ENCODE measurements around the gene ZNF256.

The ZNF256 gene

DNA sequence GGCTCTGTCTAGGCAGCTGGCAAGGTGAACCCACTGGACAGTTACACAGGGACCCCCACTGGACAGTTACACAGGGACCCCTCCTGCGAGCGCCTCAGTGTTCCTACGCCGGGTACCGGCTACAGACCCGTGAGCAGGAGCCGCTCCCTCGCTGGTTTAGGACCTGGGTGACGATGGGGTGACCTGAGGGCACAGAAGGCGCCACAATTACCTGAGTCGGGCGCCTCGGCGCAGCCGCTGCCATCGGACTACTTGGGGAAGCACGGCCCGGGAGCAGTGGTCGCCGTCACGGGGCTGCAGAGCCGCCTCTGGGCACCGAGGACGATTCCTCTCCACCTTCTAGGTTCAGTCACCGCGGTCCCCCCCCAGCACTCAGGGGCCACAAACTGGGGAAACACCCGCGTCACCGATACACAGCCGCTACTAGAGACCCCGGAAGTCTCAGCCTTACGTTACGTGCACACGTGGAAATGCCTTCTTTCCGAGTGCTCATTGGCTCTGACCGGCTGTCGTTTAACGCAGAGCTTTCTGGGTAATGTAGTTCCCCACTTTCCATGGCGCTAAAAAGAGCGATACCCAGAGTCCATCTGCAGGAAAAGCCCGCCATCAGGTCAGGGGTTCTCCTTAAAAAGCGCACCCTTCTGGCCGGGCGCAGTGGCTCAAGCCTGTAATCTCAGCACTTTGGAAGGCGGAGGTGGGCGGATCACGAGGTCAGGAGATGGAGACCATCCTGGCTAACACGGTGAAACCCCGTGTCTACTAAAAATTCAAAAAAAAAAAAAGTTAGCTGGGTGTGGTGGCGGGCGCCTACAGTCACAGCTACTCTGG is 31.1 kb downstream of the ZNF256 start, which contains the start of gene ZNF417 (continued):
- TF ChIP-seq, protein P1, sequence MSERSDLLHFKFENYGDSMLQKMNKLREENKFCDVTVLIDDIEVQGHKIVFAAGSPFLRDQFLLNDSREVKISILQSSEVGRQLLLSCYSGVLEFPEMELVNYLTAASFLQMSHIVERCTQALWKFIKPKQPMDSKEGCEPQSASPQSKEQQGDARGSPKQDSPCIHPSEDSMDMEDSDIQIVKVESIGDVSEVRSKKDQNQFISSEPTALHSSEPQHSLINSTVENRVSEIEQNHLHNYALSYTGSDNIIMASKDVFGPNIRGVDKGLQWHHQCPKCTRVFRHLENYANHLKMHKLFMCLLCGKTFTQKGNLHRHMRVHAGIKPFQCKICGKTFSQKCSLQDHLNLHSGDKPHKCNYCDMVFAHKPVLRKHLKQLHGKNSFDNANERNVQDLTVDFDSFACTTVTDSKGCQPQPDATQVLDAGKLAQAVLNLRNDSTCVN (tag by site-specific recombination; optimal IDR thresholded peaks at IDR 0.05), result peak; percentile 56
- TF ChIP-seq ZNF76 (tag by site-specific recombination; IDR thresholded peaks at IDR 0.05; ENCODE audit: borderline replicate concordance, low read depth) (peak; percentile 96), EGR2 (tag by site-specific recombination; IDR thresholded peaks at IDR 0.05; ENCODE audit: low read depth) (peak; percentile 80), SP7 (tag by site-specific recombination; IDR thresholded peaks at IDR 0.05) (0 out of 2 replicates have a peak, but pooled peaks have one; percentile 56), KLF8 (tag by site-specific recombination; IDR thresholded peaks at IDR 0.05) (peak; percentile 47; the same call in 1 of the 2 replicates)
- TF ChIP-seq, protein P2, sequence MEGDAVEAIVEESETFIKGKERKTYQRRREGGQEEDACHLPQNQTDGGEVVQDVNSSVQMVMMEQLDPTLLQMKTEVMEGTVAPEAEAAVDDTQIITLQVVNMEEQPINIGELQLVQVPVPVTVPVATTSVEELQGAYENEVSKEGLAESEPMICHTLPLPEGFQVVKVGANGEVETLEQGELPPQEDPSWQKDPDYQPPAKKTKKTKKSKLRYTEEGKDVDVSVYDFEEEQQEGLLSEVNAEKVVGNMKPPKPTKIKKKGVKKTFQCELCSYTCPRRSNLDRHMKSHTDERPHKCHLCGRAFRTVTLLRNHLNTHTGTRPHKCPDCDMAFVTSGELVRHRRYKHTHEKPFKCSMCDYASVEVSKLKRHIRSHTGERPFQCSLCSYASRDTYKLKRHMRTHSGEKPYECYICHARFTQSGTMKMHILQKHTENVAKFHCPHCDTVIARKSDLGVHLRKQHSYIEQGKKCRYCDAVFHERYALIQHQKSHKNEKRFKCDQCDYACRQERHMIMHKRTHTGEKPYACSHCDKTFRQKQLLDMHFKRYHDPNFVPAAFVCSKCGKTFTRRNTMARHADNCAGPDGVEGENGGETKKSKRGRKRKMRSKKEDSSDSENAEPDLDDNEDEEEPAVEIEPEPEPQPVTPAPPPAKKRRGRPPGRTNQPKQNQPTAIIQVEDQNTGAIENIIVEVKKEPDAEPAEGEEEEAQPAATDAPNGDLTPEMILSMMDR (tag by site-specific recombination; IDR thresholded peaks at IDR 0.05), result peak; percentile 77; the same call in 1 of the 2 replicates
- TF ChIP-seq, protein P3, sequence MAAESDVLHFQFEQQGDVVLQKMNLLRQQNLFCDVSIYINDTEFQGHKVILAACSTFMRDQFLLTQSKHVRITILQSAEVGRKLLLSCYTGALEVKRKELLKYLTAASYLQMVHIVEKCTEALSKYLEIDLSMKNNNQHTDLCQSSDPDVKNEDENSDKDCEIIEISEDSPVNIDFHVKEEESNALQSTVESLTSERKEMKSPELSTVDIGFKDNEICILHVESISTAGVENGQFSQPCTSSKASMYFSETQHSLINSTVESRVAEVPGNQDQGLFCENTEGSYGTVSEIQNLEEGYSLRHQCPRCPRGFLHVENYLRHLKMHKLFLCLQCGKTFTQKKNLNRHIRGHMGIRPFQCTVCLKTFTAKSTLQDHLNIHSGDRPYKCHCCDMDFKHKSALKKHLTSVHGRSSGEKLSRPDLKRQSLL (tag by site-specific recombination; IDR thresholded peaks at IDR 0.05), result peak; percentile 69; the same call in 1 of the 2 replicates

DNA sequence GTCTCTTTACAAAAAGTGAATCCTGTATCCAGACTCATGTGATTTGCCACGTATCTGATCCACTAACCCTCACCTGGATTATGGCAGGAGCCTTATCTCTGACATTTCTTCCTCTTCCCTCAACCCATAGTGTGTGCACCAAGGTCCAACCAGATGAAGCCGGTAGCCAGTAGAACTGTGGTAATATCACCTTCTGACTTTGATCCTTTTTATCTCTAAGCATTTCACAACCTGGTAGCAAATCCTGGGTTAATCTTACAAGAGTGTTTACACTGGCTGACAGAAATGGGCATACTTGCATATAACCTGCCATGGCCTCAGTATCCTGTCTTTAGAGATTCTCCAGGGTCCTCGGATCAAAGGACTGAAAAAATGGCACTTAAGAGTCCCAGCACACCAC is 33.0 kb downstream of the ZNF256 start:
- POLR2A ChIA-PET, result no interaction called here

DNA sequence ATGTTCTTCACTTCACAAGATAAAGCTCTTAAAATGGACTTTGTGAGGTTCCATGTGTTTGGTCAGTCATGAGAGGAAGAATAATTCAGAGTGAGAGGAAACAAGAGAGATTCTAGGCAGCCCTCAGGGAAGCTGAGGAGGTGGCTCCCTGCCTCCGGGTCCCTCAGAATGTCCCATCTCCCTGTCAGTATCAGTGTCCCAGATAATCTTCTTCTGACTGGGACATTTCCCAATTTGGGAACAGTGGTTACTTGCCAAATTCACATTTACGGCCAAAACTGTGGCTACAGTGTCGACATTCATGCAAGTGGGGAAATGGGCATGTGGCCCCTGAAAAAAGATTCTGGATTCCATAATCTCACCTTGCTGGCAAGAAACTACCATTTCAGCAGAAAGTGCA is 40.1 kb downstream of the ZNF256 start:
- ChIA-PET CTCF (interaction anchor here (0.6 to 0.9 kb wide), 3 partner anchors 8 to 306 kb away, joined by 3 to 4 read pairs (median 3); no protein-coding TSS in a partner anchor), POLR2A (interaction anchor here (0.6 kb wide), 1 partner anchor 1593 kb away, joined by 10 read pairs; the partner anchor contains the start of gene ZSCAN5A)
- peaks cover 29 to 51% of the 10 kb centered on the region in 2 experiments for H3K36me3 ChIP-seq (ENCODE audit: control insufficient read depth in 2 of 2, insufficient read depth in 1 of 2, low read length in 2 of 2)
- no peak overlapping the region for H3K4me3 ChIP-seq (ENCODE audit: low read depth, low read length)
- no peaks in the 10 kb centered on the region; the same call in none of the 2 replicates for H3K9me3 ChIP-seq (ENCODE audit: control insufficient read depth, insufficient read depth, low read depth, low read length)
- H3K27ac ChIP-seq (ENCODE audit: extremely low read depth, low read depth, low read length), result no peak overlapping the region
- H3K4me1 ChIP-seq (ENCODE audit: control insufficient read depth, insufficient read depth, low read length), result no peaks in the 10 kb centered on the region
- TF ChIP-seq ZNF140 (tag by site-specific recombination; IDR thresholded peaks at IDR 0.05) (no peak), ZNF76 (tag by site-specific recombination; IDR thresholded peaks at IDR 0.05; ENCODE audit: borderline replicate concordance, low read depth) (no peak), ZNF174 (tag by site-specific recombination; IDR thresholded peaks at IDR 0.05) (no peak), ZNF10 (tag by site-specific recombination; IDR thresholded peaks at IDR 0.05) (no peak), ZNF560 (tag by site-specific recombination; IDR thresholded peaks at IDR 0.05; ENCODE audit: borderline replicate concordance) (no peak), ZBTB48 (tag by site-specific recombination; IDR thresholded peaks at IDR 0.05) (no peak), ZNF292 (tag by site-specific recombination; IDR thresholded peaks at IDR 0.05; ENCODE audit: borderline replicate concordance, low read depth) (no peak), ZNF404 (tag by site-specific recombination; IDR thresholded peaks at IDR 0.05) (no peak)
- TF ChIP-seq, protein P4, sequence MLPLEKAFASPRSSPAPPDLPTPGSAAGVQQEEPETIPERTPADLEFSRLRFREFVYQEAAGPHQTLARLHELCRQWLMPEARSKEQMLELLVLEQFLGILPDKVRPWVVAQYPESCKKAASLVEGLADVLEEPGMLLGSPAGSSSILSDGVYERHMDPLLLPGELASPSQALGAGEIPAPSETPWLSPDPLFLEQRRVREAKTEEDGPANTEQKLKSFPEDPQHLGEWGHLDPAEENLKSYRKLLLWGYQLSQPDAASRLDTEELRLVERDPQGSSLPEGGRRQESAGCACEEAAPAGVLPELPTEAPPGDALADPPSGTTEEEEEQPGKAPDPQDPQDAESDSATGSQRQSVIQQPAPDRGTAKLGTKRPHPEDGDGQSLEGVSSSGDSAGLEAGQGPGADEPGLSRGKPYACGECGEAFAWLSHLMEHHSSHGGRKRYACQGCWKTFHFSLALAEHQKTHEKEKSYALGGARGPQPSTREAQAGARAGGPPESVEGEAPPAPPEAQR (tag by site-specific recombination; IDR thresholded peaks at IDR 0.05), result no peak
- TF ChIP-seq, protein P5, sequence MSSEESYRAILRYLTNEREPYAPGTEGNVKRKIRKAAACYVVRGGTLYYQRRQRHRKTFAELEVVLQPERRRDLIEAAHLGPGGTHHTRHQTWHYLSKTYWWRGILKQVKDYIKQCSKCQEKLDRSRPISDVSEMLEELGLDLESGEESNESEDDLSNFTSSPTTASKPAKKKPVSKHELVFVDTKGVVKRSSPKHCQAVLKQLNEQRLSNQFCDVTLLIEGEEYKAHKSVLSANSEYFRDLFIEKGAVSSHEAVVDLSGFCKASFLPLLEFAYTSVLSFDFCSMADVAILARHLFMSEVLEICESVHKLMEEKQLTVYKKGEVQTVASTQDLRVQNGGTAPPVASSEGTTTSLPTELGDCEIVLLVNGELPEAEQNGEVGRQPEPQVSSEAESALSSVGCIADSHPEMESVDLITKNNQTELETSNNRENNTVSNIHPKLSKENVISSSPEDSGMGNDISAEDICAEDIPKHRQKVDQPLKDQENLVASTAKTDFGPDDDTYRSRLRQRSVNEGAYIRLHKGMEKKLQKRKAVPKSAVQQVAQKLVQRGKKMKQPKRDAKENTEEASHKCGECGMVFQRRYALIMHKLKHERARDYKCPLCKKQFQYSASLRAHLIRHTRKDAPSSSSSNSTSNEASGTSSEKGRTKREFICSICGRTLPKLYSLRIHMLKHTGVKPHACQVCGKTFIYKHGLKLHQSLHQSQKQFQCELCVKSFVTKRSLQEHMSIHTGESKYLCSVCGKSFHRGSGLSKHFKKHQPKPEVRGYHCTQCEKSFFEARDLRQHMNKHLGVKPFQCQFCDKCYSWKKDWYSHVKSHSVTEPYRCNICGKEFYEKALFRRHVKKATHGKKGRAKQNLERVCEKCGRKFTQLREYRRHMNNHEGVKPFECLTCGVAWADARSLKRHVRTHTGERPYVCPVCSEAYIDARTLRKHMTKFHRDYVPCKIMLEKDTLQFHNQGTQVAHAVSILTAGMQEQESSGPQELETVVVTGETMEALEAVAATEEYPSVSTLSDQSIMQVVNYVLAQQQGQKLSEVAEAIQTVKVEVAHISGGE (tag by site-specific recombination; conservative IDR thresholded peaks at IDR 0.05; ENCODE audit: low read depth), result no peak

More for the DNA sequence above, 33.0 kb downstream of the ZNF256 start:
- Histone ChIP-seq H3K27ac (ENCODE audit: extremely low read depth, low read depth, low read length) (no peak overlapping the region), H3K9me3 (ENCODE audit: control insufficient read depth, insufficient read depth, low read depth, low read length) (no peaks in the 10 kb centered on the region; the same call in none of the 2 replicates), H3K4me1 (ENCODE audit: control insufficient read depth, insufficient read depth, low read length) (no peaks in the 10 kb centered on the region; the same call in 1 of the 2 replicates), H3K4me3 (ENCODE audit: low read depth, low read length) (no peak overlapping the region), H3K36me3 (ENCODE audit: control insufficient read depth in 2 of 2, insufficient read depth in 1 of 2, low read length in 2 of 2) (peaks cover 23 to 49% of the 10 kb centered on the region in 2 experiments; a peak in 2 of 3 replicates)
- CTCF ChIA-PET, result interaction anchor here (0.6 kb wide), 1 partner anchor 525 kb away, joined by 3 read pairs; the partner anchor contains the start of gene ZNF548
- TF ChIP-seq ZNF248 (tag by site-specific recombination; IDR thresholded peaks at IDR 0.05) (no peak), ZNF366 (tag by site-specific recombination; conservative IDR thresholded peaks at IDR 0.05) (no peak), SALL2 (tag by site-specific recombination; IDR thresholded peaks at IDR 0.05; ENCODE audit: borderline replicate concordance) (no peak), ZNF830 (tag by site-specific recombination; IDR thresholded peaks at IDR 0.05; ENCODE audit: low read depth) (no peak), ZNF175 (tag by site-specific recombination; IDR thresholded peaks at IDR 0.05) (no peak), ZNF621 (tag by site-specific recombination; IDR thresholded peaks at IDR 0.05) (no peak), ZNF707 (tag by site-specific recombination; IDR thresholded peaks at IDR 0.05) (no peak), ZNF571 (tag by site-specific recombination; IDR thresholded peaks at IDR 0.05) (no peak), ZEB2 (tag by site-specific recombination; IDR thresholded peaks at IDR 0.05) (no peak)
- TF ChIP-seq, protein P6, sequence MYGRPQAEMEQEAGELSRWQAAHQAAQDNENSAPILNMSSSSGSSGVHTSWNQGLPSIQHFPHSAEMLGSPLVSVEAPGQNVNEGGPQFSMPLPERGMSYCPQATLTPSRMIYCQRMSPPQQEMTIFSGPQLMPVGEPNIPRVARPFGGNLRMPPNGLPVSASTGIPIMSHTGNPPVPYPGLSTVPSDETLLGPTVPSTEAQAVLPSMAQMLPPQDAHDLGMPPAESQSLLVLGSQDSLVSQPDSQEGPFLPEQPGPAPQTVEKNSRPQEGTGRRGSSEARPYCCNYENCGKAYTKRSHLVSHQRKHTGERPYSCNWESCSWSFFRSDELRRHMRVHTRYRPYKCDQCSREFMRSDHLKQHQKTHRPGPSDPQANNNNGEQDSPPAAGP (tag by site-specific recombination; IDR thresholded peaks at IDR 0.05), result no peak

Data from HEK293 (cell line).